ENCODE measurements around the gene ASCC3.

DNA sequence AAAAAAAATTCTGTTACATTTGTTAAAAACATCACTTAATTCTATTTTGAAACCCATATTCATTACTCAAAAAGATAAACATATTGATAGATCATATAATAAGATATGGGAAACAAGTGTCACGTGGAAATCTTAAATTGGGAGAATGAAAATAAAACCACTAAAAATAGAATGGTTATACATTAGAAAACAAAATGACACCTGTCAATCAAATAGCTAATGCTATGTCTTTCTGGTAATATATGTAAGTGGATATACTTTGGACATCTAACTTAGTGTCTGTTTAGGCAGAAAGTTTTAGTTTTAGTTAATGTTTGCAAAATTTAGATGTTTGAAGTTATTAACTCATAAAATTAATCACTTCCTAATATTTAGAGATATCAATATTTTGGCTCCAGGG, 321.3 kb downstream of the ASCC3 start:
- no peak for TF ChIP-seq TCF7L2 (IDR thresholded peaks at IDR 0.05; ENCODE audit: borderline replicate concordance, extremely low read depth, insufficient read depth, insufficient read length)
- TF ChIP-seq, protein P1, sequence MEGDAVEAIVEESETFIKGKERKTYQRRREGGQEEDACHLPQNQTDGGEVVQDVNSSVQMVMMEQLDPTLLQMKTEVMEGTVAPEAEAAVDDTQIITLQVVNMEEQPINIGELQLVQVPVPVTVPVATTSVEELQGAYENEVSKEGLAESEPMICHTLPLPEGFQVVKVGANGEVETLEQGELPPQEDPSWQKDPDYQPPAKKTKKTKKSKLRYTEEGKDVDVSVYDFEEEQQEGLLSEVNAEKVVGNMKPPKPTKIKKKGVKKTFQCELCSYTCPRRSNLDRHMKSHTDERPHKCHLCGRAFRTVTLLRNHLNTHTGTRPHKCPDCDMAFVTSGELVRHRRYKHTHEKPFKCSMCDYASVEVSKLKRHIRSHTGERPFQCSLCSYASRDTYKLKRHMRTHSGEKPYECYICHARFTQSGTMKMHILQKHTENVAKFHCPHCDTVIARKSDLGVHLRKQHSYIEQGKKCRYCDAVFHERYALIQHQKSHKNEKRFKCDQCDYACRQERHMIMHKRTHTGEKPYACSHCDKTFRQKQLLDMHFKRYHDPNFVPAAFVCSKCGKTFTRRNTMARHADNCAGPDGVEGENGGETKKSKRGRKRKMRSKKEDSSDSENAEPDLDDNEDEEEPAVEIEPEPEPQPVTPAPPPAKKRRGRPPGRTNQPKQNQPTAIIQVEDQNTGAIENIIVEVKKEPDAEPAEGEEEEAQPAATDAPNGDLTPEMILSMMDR (IDR thresholded peaks at IDR 0.05 in 2 of 3, conservative IDR thresholded peaks at IDR 0.05 in 1 of 3; ENCODE audit: borderline replicate concordance in 1 of 3, insufficient read depth in 1 of 3, low read depth in 2 of 3, low read length in 2 of 3), result no peak

Data from HCT116 (cell line).